Small intestine (tissue), 7 donors: ENCODE data around the gene GLIS2. TPM values are rescaled to one million over a fixed set of nuclear protein-coding genes. Genes with fewer than 3 reads are reported as not detected.

Experiments
- DNase-seq, 2 donors: peaks; one replicate each; pipeline versions ENCODE4 v3.0.0 to v3.0.0-alpha.2; 2013
- FAIRE-seq: peaks from 2 replicates; lab custom pipeline; 2012; peaks lifted over from hg19 to GRCh38; lab: Jason Lieb, UNC
- H3K27ac ChIP-seq, 3 donors: one replicate each; pipeline ENCODE4 v1.5.1; 2013; ENCODE audit warnings: low read length in 2 of 3, mild to moderate bottlenecking in 2 of 3, control low read depth in 1 of 3, inconsistent platforms in 1 of 3, low read depth in 1 of 3, moderate library complexity in 1 of 3
- H3K27me3 ChIP-seq, 3 donors: one replicate each; pipeline ENCODE4 v1.6.1; 2013; ENCODE audit warnings: low read length in 3 of 3, inconsistent platforms in 1 of 3; ENCODE audit not compliant: control insufficient read depth in 3 of 3, insufficient read depth in 3 of 3
- H3K36me3 ChIP-seq, 3 donors: one replicate each; pipeline ENCODE4 v1.6.1; 2013; ENCODE audit warnings: low read length in 3 of 3, inconsistent platforms in 1 of 3, low read depth in 1 of 3, mild to moderate bottlenecking in 1 of 3, moderate library complexity in 1 of 3; ENCODE audit not compliant: control insufficient read depth in 3 of 3, insufficient read depth in 2 of 3
- H3K4me1 ChIP-seq, 3 donors: one replicate each; pipeline ENCODE4 v1.6.1; 2013; ENCODE audit warnings: low read length in 2 of 3, inconsistent platforms in 1 of 3, low read depth in 1 of 3, mild to moderate bottlenecking in 1 of 3, moderate library complexity in 1 of 3; ENCODE audit not compliant: control insufficient read depth in 3 of 3, insufficient read depth in 2 of 3
- H3K4me3 ChIP-seq, 3 donors: one replicate each; pipeline ENCODE4 v1.5.1; 2013; ENCODE audit warnings: low read length in 3 of 3, control low read depth in 1 of 3, inconsistent platforms in 1 of 3, low read depth in 1 of 3, mild to moderate bottlenecking in 1 of 3, moderate library complexity in 1 of 3
- H3K9me3 ChIP-seq, 2 donors: one replicate each; pipeline ENCODE4 v1.6.1; 2013; ENCODE audit warnings: low read depth in 1 of 2, low read length in 1 of 2; ENCODE audit not compliant: control insufficient read depth in 2 of 2, insufficient read depth in 1 of 2
- WGBS, 3 donors: extraction: QIAGEN DNeasy Blood & Tissue Kit; methylation state at CpG; one replicate each; pipeline ENCODE4 v1.1.7; 2013; 5-methylcytosine and 5-hydroxymethylcytosine counted together
- polyA plus RNA-seq, 4 donors: library from polyadenylated mRNA; stranded (reverse) in 3 of 4; unstranded in 1 of 4; fragments of 200-250 nt in 3 of 4; fragments of 120-200 nt in 1 of 4; gene quantifications; one replicate each; pipeline versions ENCODE4 v1.2.1 to v1.2.3, GENCODE V29; 2013
- donor health status: healthy with polysubstance abuse.
- donor health status: control.
- donor health status: control.
- donor health status: Bipolar disorder and iron deficiency.
- donor health status: healthy.

Gene GLIS2
- polyA plus RNA-seq, 4 donors, result 0.22 to 14.3 (median 2.3) TPM

DNA sequence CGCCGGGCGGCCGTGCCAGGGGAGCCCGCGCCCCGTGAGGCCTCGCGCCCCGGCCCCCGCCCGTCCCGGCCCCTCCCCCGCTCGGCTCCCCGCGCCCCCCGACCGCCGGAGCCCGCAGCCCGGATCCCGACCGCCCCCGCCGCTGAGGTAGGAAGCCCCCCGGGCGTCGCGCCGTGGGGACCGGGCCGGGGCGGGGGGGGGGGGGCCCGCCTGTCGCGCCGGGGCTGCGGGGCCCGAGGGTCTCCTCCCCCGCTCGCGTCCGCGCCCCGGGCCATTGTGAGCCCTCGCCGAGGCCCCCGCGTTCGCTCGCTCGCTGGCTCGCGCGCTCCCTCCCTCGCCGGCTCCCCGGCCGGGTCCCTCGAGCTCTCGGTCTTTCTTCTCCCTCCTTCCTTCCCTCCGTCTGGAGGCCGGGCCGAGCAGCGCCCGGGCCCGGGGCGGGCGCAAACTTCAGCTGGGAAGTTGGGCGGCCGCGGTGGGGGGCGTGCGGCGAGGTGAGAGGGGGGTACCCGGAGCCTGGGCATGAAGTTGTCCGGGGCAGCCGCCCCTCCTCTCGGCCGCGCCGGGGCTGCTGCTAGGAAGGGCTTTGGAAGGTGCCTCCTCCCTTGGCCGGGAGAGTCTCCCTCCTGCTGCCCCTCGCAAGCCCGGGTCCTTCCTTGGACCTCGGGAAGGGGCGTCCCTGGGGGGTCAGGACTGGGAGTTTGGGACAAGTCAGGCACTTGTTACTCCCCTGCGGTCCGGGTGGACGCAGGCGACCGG is 419 bp downstream of the GLIS2 start:
- peaks cover 0 to 58% (median 0%) of the 10 kb centered on the region in 3 donors for H3K4me1 ChIP-seq
- WGBS, 3 donors, result 3 to 9% (median 4%) methylated on average over 23 to 93 of the region's 93 CpGs
- DNase-seq, result peak in 1 of 2 donors; percentile 57
- no peak for FAIRE-seq
- H3K9me3 ChIP-seq, result no peaks in the 10 kb centered on the region
- peak overlapping the region; percentile 32 to 65 (median 51) for H3K4me3 ChIP-seq
- peaks cover 5 to 51% (median 12%) of the 10 kb centered on the region in 3 donors for H3K27me3 ChIP-seq
- peaks cover 0 to 2% (median 0%) of the 10 kb centered on the region in 3 donors for H3K36me3 ChIP-seq
- H3K27ac ChIP-seq, result peak overlapping the region; percentile 17 to 55 (median 29)

DNA sequence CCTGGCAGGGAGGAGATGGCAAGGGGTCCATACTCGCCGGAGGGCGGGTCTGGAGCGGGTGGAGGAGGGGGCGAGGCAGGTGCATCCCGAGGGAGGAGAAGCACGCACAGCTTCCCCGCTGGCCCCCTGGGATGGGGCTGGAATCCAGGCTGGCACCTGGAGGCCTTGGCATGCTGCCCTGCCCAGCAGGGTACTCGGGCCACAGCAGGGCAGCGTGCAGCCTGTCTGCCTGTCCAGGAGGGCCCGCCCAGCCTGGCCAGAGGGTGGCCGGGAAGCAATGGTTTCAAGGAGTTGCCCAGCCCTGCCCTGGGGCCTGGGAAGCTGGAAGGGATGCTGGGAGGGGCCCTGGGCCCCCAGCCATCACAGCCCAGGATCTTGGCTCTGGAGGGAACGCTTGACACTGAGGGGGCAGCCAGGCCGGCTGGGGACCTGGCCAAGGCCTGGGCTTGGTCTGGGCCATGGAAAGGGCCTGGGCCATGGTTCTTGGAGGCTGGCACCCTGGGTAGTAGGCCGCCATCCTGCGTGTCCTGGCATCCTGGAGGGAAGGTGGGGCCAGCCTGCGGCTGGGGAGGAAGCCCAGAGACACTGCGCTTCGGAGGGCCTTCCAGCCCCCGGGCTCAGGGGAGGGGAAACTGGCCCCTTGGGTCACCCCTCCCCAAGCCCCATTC is 1.1 kb downstream of the GLIS2 start:
- 30 to 40% (median 38%) methylated on average over 16 to 20 of the region's 20 CpGs for WGBS, 3 donors
- no peak for FAIRE-seq
- DNase-seq, result no peak

DNA sequence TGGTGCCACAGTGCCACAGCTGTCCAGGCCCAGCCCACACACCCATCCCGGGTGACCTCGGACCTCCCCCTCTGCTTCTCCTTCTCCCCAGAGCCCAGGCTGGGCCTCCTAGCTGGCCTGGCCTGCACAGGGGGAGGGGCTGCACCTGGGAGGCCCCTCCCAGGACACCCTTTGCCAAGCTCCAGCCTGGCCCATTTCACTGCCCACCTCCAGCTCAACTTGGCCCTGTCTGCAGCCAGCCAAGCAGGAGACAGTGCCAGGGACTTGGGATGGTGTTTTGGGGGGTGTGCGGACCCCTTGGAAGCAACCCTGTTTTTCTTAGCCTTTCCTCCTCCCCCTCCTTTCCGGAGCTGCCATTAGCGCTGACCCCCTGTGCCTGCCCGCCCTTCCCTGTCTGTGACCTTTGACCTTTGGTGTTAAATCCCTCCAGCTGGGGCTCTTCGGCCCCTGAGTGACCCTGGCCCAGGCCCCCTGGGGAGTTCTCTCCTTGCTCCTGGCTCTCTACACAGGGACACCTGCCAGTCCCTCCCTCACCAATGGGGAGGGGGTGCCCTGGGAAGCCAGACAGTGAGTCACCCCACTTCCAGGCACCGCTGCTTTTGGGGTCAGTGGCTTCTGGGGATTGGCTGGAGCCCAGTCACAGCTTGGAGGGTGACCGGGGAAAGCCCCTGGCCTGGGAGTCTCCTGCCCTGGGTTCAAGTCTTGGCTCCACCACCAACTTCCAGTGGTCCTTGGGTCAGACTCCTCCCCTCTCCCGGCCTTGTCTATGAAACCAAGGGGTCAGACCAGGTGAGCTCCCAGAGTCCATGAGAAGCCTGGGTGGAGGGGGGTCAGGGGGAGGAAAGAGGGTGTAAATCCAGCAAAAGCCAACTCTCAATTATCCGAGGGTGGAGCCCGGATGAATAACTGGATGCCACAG is 1.9 kb downstream of the GLIS2 start:
- DNase-seq (no peak), FAIRE-seq (no peak)
- Histone ChIP-seq H3K9me3 (no peaks in the 10 kb centered on the region), H3K4me1 (peaks cover 0 to 58% (median 0%) of the 10 kb centered on the region in 3 donors), H3K4me3 (peak overlapping the region in 1 of 3 donors; percentile 51), H3K27ac (peak overlapping the region in 2 of 3 donors; percentile 5 to 29), H3K27me3 (peaks cover 5 to 51% (median 12%) of the 10 kb centered on the region in 3 donors), H3K36me3 (peaks cover 0 to 6% (median 0%) of the 10 kb centered on the region in 3 donors)
- WGBS, 3 donors, result 41 to 58% (median 54%) methylated on average over 12 of the region's 12 CpGs

More for the DNA sequence above, 1.1 kb downstream of the GLIS2 start:
- Histone ChIP-seq H3K9me3 (no peaks in the 10 kb centered on the region), H3K4me3 (peak overlapping the region in 2 of 3 donors; percentile 51 to 65), H3K4me1 (peaks cover 0 to 58% (median 0%) of the 10 kb centered on the region in 3 donors), H3K36me3 (peaks cover 0 to 3% (median 0%) of the 10 kb centered on the region in 3 donors), H3K27ac (peak overlapping the region; percentile 15 to 29 (median 17)), H3K27me3 (peaks cover 5 to 51% (median 12%) of the 10 kb centered on the region in 3 donors)

GRCh38 chr16:4318451-4318910 is 2.6 kb downstream of the GLIS2 start:
- WGBS, 3 donors, result 59 to 68% (median 65%) methylated on average over 13 of the region's 13 CpGs
- peaks cover 0 to 54% (median 0%) of the 10 kb centered on the region in 3 donors for H3K4me1 ChIP-seq
- no peak overlapping the region for H3K4me3 ChIP-seq
- DNase-seq (no peak), FAIRE-seq (no peak)
- peaks cover 5 to 44% (median 12%) of the 10 kb centered on the region in 3 donors for H3K27me3 ChIP-seq
- H3K9me3 ChIP-seq, result no peaks in the 10 kb centered on the region
- peaks cover 0 to 7% (median 0%) of the 10 kb centered on the region in 3 donors for H3K36me3 ChIP-seq
- H3K27ac ChIP-seq, result peak overlapping the region in 1 of 3 donors; percentile 11

DNA sequence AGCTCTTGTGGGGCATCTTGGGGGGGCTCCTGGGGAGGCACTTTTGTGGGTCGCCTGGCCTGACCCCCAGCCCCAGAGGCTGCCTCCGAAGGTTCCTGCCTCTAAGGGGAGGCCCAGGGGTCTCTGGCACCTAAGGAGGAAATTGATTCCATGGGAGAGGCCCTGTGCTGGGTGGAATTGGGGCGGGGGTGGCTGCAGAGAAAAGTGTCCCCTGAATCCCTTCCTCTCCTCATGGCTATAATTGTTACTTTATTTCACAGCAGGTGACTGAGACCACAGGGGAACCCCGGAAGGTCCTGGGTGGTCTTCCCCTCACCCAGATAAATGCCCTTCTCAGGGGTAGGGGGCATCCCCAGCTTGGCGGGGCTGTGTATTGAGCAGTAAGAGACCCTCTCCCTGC is 3.1 kb downstream of the GLIS2 start:
- FAIRE-seq (no peak), DNase-seq (no peak)
- WGBS, 3 donors, result 56 to 69% (median 66%) methylated on average over 5 of the region's 5 CpGs
- peaks cover 5 to 39% (median 12%) of the 10 kb centered on the region in 3 donors for H3K27me3 ChIP-seq
- H3K27ac ChIP-seq, result peak overlapping the region in 1 of 3 donors; percentile 17
- no peak overlapping the region for H3K4me3 ChIP-seq
- H3K4me1 ChIP-seq, result peaks cover 0 to 55% (median 0%) of the 10 kb centered on the region in 3 donors
- no peaks in the 10 kb centered on the region for H3K9me3 ChIP-seq
- peaks cover 0 to 8% (median 0%) of the 10 kb centered on the region in 3 donors for H3K36me3 ChIP-seq

- Histone ChIP-seq H3K9me3 (no peaks in the 10 kb centered on the region), H3K4me1 (peaks cover 0 to 55% (median 0%) of the 10 kb centered on the region in 3 donors), H3K27ac (peak overlapping the region in 1 of 3 donors; percentile 17), H3K27me3 (peaks cover 2 to 31% (median 12%) of the 10 kb centered on the region in 3 donors), H3K36me3 (peaks cover 0 to 11% (median 0%) of the 10 kb centered on the region in 3 donors), H3K4me3 (no peak overlapping the region)
- DNase-seq (peak in 1 of 2 donors; percentile 64), FAIRE-seq (no peak)
- 44 to 46% (median 46%) methylated on average over 33 to 37 of the region's 37 CpGs for WGBS, 3 donors
Measured at GRCh38 chr16:4319454-4320421, 3.9 kb downstream of the GLIS2 start.

DNA sequence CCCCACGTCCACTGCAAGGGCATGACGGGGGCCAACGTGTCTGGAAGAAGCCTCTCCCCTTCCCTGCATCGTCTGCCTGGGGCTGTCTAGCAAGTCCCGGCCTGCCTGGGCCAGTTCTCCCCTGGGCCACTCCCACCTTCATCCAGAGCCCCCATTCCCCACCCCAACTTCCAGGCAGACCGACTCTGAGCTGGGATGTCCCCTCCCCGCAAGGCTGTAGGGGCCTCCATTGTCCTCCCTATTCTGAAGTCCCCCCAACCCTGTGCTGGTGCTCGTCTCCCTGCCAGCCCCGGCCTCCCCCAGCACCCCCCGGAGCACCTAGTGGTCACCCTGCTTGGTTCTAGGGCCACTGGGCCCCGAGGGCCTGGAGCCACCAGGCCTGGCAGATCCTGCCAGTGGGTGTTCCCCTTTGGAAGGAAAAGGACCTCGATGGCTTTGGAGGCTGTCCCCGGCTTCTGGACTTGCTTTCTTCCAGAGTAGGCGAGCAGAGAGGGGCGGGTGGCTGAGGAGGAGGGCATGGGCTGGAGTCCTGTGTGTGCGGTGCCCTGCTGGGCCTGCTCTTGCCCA is 4.8 kb downstream of the GLIS2 start:
- DNase-seq, result no peak
- peaks cover 0 to 13% (median 0%) of the 10 kb centered on the region in 3 donors for H3K36me3 ChIP-seq
- peak overlapping the region in 1 of 3 donors; percentile 4 for H3K27ac ChIP-seq
- peaks cover 0 to 27% (median 12%) of the 10 kb centered on the region in 3 donors for H3K27me3 ChIP-seq
- H3K4me3 ChIP-seq, result no peak overlapping the region
- no peak for FAIRE-seq
- WGBS, 3 donors, result 64 to 70% (median 67%) methylated on average over 15 to 16 of the region's 16 CpGs
- peaks cover 0 to 58% (median 0%) of the 10 kb centered on the region in 3 donors for H3K4me1 ChIP-seq
- no peaks in the 10 kb centered on the region for H3K9me3 ChIP-seq
